H1 (cell line): ENCODE data around the gene SULF2. TPM values are rescaled to one million over a fixed set of nuclear protein-coding genes. Genes with fewer than 3 reads are reported as not detected.

Source experiments
- KDM4A ChIP-seq: IDR thresholded peaks from one replicate; pipeline ENCODE4 v1.7.1; 2012; ENCODE audit warnings: low read depth, mild to moderate bottlenecking, moderate library complexity, low read length, inconsistent platforms; ENCODE audit not compliant: severe bottlenecking
- polyA plus RNA-seq, 7 experiments: library from polyadenylated mRNA; depleted of rRNA in 3 of 7; stranded (reverse) in 5 of 7; unstranded in 2 of 7; fragments of >200 nt in 5 of 7; fragments of 200-250 nt in 2 of 7; gene quantifications; 1 replicate in 5 of 7; 2 replicates in 1 of 7; 4 replicates in 1 of 7; pipeline versions ENCODE4 v1.2.1 to v1.2.3, GENCODE V29; 2011 to 2013; ENCODE audit warnings: missing spikeins in 2 of 7, mixed read lengths in 2 of 7
- total RNA-seq: library from RNA; stranded (reverse); fragmentation: NEBNext Ultra II Directional; extraction: Animal tissue kit (Norgen Biotek cat#: 25700); gene quantifications from 2 replicates; pipeline ENCODE4 v1.2.1, GENCODE V29; 2021

The SULF2 gene
- total and polyA plus RNA-seq, 2 of the 8 experiments (the other 6 are each of a cell fraction or from before 2014, with no cell fraction given), result 15.7 to 28.2 TPM

DNA sequence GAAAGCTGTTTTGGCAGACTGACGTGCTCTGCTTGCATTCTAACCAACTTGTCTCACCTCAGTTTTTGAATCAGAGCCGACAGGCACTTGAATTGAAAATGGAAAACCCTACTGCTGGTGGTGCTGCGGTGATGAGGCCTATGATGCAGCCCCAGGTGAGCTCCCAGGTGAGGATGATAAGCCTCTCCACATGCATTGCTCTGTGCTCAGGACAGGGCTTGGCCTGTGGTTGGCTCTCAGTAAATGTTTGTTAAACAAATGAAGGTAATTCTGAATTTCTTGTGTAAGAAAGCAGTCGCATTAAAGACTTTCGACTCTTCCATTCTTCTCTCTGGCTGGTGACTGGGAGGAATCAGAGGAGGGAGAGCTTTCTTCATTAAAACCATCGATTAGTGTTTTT, 136.3 kb downstream of the SULF2 start (continued):
- no peak for TF ChIP-seq KDM4A
